ENCODE measurements around the gene MTFP1.
A peak's percentile ranks its signal among the peaks of the same experiment; 100 is the strongest.

Gene MTFP1

DNA sequence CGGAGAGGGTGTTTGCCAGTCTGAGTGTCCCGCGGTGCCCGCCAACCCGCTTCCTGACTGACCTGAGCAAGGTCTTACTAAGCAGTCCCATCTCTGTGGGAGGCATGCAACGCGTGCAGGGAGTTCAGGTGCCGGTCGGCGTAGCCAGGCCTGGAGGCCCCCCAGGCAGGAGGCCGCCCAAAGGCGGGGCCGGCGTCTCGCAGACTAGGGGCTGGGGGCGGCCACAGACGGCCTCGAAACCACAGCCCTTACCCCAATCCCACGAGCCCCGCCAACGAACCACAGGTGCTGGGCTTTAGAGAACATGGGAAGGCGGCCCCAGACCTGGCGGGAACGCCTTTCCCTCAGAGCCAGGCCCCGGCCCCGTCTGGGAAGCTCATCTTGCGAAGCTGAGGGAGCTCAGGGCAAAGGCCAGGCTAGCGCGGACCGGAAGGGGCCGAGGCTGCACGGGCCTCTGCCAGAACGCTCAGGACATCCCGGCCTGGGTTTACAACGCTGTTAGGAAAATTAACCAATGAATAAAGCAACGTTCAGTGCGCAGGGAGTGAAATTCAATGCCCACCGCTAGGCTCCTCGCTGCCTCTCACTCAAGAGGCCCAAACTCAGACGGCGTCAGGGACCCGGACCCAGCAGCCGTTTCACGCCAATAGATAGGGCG is 2.1 kb upstream of the MTFP1 start:
- TF ChIP-seq, protein P1, sequence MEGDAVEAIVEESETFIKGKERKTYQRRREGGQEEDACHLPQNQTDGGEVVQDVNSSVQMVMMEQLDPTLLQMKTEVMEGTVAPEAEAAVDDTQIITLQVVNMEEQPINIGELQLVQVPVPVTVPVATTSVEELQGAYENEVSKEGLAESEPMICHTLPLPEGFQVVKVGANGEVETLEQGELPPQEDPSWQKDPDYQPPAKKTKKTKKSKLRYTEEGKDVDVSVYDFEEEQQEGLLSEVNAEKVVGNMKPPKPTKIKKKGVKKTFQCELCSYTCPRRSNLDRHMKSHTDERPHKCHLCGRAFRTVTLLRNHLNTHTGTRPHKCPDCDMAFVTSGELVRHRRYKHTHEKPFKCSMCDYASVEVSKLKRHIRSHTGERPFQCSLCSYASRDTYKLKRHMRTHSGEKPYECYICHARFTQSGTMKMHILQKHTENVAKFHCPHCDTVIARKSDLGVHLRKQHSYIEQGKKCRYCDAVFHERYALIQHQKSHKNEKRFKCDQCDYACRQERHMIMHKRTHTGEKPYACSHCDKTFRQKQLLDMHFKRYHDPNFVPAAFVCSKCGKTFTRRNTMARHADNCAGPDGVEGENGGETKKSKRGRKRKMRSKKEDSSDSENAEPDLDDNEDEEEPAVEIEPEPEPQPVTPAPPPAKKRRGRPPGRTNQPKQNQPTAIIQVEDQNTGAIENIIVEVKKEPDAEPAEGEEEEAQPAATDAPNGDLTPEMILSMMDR (conservative IDR thresholded peaks at IDR 0.05; ENCODE audit: low read depth, low read length): no peak
- H3K4me3 ChIP-seq (ENCODE audit: low read length): peak overlapping the region; percentile 42
- DNase-seq (ENCODE audit: low read depth): no peak

DNA sequence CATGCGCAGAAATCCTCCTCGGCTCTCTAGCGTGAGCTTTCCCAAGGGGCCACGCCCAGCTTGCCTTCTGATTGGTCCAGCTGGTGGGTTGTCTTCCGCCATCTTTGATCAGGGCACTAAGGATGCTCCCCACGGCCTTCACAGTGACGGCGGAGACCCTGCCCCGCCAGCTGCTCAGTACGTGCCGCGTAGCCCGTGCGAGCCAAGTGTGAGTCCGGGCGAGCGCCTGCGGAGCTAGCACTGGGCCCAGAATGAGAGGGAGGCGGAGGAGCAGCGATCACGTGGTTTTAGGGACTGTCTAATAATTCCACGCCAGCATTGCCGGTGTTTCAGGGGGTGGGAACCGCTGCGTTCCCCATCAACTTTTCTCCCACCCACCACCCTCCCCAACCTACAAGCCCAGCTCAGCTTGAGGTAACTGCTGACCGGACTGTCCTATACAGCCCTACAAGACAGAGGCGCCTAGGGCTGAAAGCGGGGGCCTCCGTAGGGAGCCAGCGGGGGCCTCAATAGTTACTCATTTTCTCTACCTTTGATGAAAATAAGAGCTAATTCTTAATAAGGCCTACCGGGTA is 1.5 kb upstream of the MTFP1 start:
- DNase-seq (ENCODE audit: low read depth): peak; percentile 98
- H3K4me3 ChIP-seq (ENCODE audit: low read length): peak overlapping the region; percentile 62
- TF ChIP-seq, protein P1 (conservative IDR thresholded peaks at IDR 0.05; ENCODE audit: low read depth, low read length): no peak

DNA sequence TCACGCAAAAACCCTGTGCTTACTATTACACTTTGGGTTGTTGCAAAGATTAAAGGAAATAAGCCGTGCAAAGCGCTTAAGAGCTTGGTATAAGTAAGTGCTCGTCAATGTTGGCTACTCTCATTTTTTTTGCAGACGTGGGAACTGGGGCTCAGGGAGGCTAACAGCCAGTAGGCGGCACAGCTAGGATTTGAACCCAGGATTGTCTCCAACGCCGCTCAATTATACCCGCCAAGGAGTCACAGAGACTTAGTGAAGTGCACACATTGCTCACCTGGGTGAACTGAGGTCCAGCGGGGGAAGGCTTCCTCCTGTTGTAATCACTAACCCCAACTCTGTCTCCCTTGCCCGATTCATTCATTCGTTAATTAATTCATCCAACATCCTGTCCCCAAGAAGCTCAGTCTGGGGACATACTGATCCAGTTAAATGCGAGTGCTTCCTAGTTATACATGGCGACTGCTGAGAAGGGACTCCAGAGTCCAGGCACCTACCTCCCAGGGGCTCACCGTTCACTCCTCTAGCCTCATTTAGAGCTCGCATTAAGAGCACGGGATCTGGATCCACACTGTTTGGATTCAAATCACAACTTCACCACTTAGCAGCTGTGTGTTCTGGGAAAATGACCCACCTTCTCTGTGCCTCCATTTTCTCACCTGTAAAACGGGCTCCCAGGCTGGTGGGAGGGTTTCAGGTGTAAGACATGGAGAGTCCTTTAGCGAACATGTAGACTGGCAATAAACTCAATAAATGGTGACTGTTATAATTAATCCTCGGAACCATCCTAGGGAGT is 838 bp upstream of the MTFP1 start:
- H3K4me3 ChIP-seq (ENCODE audit: low read length): peak overlapping the region; percentile 62
- TF ChIP-seq, protein P1 (conservative IDR thresholded peaks at IDR 0.05; ENCODE audit: low read depth, low read length): peak; percentile 39
- peak; percentile 71 for DNase-seq (ENCODE audit: low read depth)

DNA sequence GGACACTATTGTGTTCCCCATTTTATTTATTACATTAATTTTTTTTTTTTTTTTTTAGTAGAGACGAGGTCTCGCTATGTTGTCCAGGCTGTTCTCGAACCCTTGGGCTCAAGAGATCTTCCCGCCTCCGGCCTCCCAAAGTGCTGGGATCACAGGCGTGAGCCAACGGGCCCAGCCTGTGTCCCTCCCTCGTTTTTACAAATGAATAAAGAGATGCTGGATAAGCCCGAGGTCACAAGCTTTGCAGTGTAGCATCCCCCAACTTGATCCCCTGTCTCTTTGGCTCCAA is 297 bp upstream of the MTFP1 start:
- H3K4me3 ChIP-seq (ENCODE audit: low read length): peak overlapping the region; percentile 62
- TF ChIP-seq, protein P1 (conservative IDR thresholded peaks at IDR 0.05; ENCODE audit: low read depth, low read length): no peak
- no peak for DNase-seq (ENCODE audit: low read depth)

DNA sequence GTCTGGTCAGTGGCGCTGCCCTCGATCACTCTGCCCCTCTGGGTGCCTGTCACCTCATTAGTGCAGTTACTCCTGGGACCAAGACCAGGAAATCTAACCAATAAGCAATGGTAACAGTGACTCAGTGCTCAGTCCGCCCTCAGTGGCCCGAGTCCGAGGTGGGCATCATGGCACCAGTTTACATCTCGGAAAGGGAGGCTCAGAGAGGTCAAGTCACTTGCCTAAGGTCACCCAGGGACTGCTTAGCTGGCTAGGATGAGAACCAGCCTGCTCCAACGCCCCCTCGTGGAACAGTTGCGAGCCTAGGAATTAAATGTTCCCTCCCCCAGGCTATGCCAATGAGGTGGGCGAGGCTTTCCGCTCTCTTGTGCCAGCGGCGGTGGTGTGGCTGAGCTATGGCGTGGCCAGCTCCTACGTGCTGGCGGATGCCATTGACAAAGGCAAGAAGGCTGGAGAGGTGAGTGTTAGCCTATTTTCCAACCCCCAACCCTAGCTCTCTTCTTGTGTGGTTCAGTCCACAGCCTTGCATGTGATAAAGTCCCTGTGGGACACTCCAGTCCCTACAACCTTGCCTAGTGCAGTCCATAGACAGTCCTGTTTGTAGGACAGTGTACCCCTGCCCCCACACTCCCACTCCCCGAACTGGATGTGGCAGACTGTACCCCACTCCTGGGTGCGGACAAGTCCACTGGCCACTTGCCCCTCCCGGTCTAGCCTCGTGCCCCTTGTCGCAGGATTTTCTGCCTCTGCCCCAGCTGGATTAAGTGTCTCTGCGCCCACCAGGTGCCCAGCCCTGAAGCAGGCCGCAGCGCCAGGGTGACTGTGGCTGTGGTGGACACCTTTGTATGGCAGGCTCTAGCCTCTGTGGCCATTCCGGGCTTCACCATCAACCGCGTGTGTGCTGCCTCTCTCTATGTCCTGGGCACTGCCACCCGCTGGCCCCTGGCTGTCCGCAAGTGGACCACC is 1.1 kb downstream of the MTFP1 start:
- TF ChIP-seq, protein P1 (conservative IDR thresholded peaks at IDR 0.05; ENCODE audit: low read depth, low read length): peak; percentile 82
- peak overlapping the region; percentile 62 for H3K4me3 ChIP-seq (ENCODE audit: low read length)
- DNase-seq (ENCODE audit: low read depth): peak; percentile 74

DNA sequence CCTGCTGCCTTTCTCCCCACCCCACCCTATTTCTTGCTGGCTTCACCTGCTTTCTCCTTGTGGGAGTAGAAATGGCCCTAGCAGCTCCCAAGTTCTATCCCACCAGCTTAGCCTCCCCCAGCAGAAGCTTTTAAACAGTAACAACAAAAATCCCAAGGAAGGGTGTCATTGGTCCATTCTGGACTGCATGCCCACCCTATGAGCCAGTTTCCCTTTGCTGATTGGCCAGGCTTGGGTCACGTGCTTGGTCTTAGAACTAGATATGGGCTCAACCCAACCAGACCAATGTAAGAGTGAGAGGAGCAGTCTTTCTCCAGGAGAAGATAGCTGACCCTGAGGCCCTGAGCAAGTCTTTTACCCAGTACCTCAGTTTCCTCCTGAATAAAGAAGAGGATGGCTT is 2.3 kb downstream of the MTFP1 start:
- DNase-seq (ENCODE audit: low read depth): no peak
- TF ChIP-seq, protein P1 (conservative IDR thresholded peaks at IDR 0.05; ENCODE audit: low read depth, low read length): no peak
- H3K4me3 ChIP-seq (ENCODE audit: low read length): no peak overlapping the region

Data from retinal pigment epithelial cell (primary cell).